Liver (tissue), 9 donors: Measurements from ENCODE around the gene DPP4. TPM values are rescaled to one million over a fixed set of nuclear protein-coding genes. Genes with fewer than 3 reads are reported as not detected.

Source experiments
- DNase-seq: peaks from one replicate; pipeline ENCODE4 v3.0.0-alpha.2; 2017; ENCODE audit warnings: low spot score
- H3K27ac ChIP-seq, 2 donors: one replicate each; pipeline ENCODE4 v1.7.0; 2013; ENCODE audit warnings: inconsistent platforms in 2 of 2, low read length in 2 of 2, control low read depth in 1 of 2, low read depth in 1 of 2, mild to moderate bottlenecking in 1 of 2
- H3K27me3 ChIP-seq, 4 donors: one replicate each; pipeline versions ENCODE4 v1.6.1 to v1.7.0; 2013; ENCODE audit warnings: low read length in 3 of 4, inconsistent platforms in 1 of 4, mild to moderate bottlenecking in 1 of 4, moderate library complexity in 1 of 4; ENCODE audit not compliant: control insufficient read depth in 4 of 4, insufficient read depth in 4 of 4
- H3K36me3 ChIP-seq, 4 donors: one replicate each; pipeline versions ENCODE4 v1.6.1 to v1.7.0; 2013; ENCODE audit warnings: low read length in 3 of 4, mild to moderate bottlenecking in 3 of 4, low read depth in 1 of 4, moderate library complexity in 1 of 4; ENCODE audit not compliant: control insufficient read depth in 4 of 4, insufficient read depth in 3 of 4
- H3K4me1 ChIP-seq, 4 donors: one replicate each; pipeline versions ENCODE4 v1.6.1 to v1.7.0; 2013; ENCODE audit warnings: low read length in 3 of 4, mild to moderate bottlenecking in 3 of 4, moderate library complexity in 1 of 4; ENCODE audit not compliant: control insufficient read depth in 4 of 4, insufficient read depth in 4 of 4
- H3K4me3 ChIP-seq, 3 donors: one replicate each; pipeline versions ENCODE4 v1.6.1 to v1.7.0; 2013; ENCODE audit warnings: low read length in 3 of 3, control low read depth in 1 of 3, low read depth in 1 of 3, mild to moderate bottlenecking in 1 of 3
- H3K9ac ChIP-seq, 2 donors: one replicate each; pipeline ENCODE4 v1.7.0; 2013; ENCODE audit warnings: low read length in 2 of 2, mild to moderate bottlenecking in 2 of 2, moderate library complexity in 2 of 2, control low read depth in 1 of 2, low read depth in 1 of 2
- H3K9me3 ChIP-seq, 4 donors: one replicate each; pipeline versions ENCODE4 v1.6.1 to v1.7.0; 2013; ENCODE audit warnings: low read length in 3 of 4; ENCODE audit not compliant: control insufficient read depth in 4 of 4
- CTCF ChIP-seq: fragments of 150-350 bp; IDR thresholded peaks from 2 replicates; pipeline ENCODE4 v1.5.1; 2017; ENCODE audit warnings: improper control_type of control experiment, low read depth, low read length; ENCODE audit not compliant: missing input control
- EGR1 ChIP-seq, 2 donors: IDR thresholded peaks; 2 replicates each; pipeline ENCODE4 v1.6.1; 2016 to 2018; ENCODE audit warnings: antibody characterized with exemption in 2 of 2, low read depth in 2 of 2
- FOXA2 ChIP-seq: IDR thresholded peaks from 2 replicates; pipeline ENCODE4 v1.6.1; 2016; ENCODE audit warnings: antibody characterized with exemption
- GABPA ChIP-seq, 2 donors: IDR thresholded peaks in 1 of 2; conservative IDR thresholded peaks in 1 of 2; 2 replicates each; pipeline ENCODE4 v1.6.1; 2016; ENCODE audit warnings: antibody characterized with exemption in 2 of 2, mild to moderate bottlenecking in 1 of 2, moderate library complexity in 1 of 2
- HNF4A ChIP-seq, 2 donors: conservative IDR thresholded peaks; 2 replicates each; pipeline ENCODE4 v1.6.1; 2016; ENCODE audit warnings: antibody characterized with exemption in 2 of 2, mild to moderate bottlenecking in 2 of 2
- HNF4G ChIP-seq: IDR thresholded peaks from 2 replicates; pipeline ENCODE4 v1.6.1; 2016; ENCODE audit warnings: antibody characterized with exemption
- REST ChIP-seq: IDR thresholded peaks from 2 replicates; pipeline ENCODE4 v1.6.1; 2016; ENCODE audit warnings: antibody characterized with exemption, mild to moderate bottlenecking
- SP1 ChIP-seq: IDR thresholded peaks from 2 replicates; pipeline ENCODE4 v1.6.1; 2018; ENCODE audit warnings: antibody characterized with exemption, mild to moderate bottlenecking
- ZBTB33 ChIP-seq: IDR thresholded peaks from 2 replicates; pipeline ENCODE4 v1.6.1; 2016; ENCODE audit warnings: antibody characterized with exemption
- WGBS: extraction: QIAGEN DNeasy Blood & Tissue Kit; methylation state at CpG from one replicate; pipeline ENCODE4 v1.1.7; 2013; 5-methylcytosine and 5-hydroxymethylcytosine counted together
- polyA plus RNA-seq, 2 donors: library from polyadenylated mRNA; stranded (reverse) in 1 of 2; unstranded in 1 of 2; fragments of 200-250 nt in 1 of 2; fragments of >200 nt in 1 of 2; fragmentation: Nextera tagmentation in 1 of 2; extraction: Ambion mirVana in 1 of 2; gene quantifications; one replicate each; pipeline versions ENCODE4 v1.2.1 to v1.2.3, GENCODE V29; 2013 to 2015
- total RNA-seq, 2 donors: library from RNA; depleted of rRNA; stranded (reverse); fragments of >200 nt; gene quantifications; one replicate each; pipeline ENCODE4 v1.2.3, GENCODE V29; 2014
- donor health status: healthy.
- donor health status: healthy.
- donor health status: healthy.
- donor health status: healthy.
- donor health status: healthy.

Gene DPP4
- total and polyA plus RNA-seq, 4 donors, result 9.6 to 30.1 (median 13.5) TPM

GRCh38 chr2:162016080-162016479 lies 57.9 kb downstream of the DPP4 start:
- no peaks in the 10 kb centered on the region for H3K4me1 ChIP-seq
- whole genome bisulfite sequencing, result 42% methylated on average over 2 of the region's 2 CpGs
- no peak overlapping the region for H3K27ac ChIP-seq
- H3K4me3 ChIP-seq, result no peak overlapping the region
- no peak for TF ChIP-seq CTCF
- DNase-seq, result no peak
- no peak overlapping the region for H3K9ac ChIP-seq
- no peaks in the 10 kb centered on the region for H3K9me3 ChIP-seq
- peaks cover 0 to 7% (median 3%) of the 10 kb centered on the region in 4 donors for H3K36me3 ChIP-seq
- no peaks in the 10 kb centered on the region for H3K27me3 ChIP-seq

- Histone ChIP-seq H3K9ac (no peak overlapping the region), H3K4me1 (no peaks in the 10 kb centered on the region), H3K4me3 (no peak overlapping the region), H3K36me3 (peaks cover 0 to 10% (median 3%) of the 10 kb centered on the region in 4 donors), H3K9me3 (no peaks in the 10 kb centered on the region), H3K27me3 (no peaks in the 10 kb centered on the region), H3K27ac (no peak overlapping the region)
- WGBS, result 83% methylated on average over 6 of the region's 6 CpGs
- TF ChIP-seq EGR1 (IDR thresholded peaks at IDR 0.05; ENCODE audit: low read depth in 2 of 2) (no peak), REST (no peak), GABPA (IDR thresholded peaks at IDR 0.05 in 1 of 2, conservative IDR thresholded peaks at IDR 0.05 in 1 of 2) (no peak), HNF4A (conservative IDR thresholded peaks at IDR 0.05) (no peak), SP1 (no peak), HNF4G (no peak), FOXA2 (no peak), ZBTB33 (no peak)
- DNase-seq, result no peak
Measured at GRCh38 chr2:162014751-162015150, 59.3 kb downstream of the DPP4 start.
